HG02642 (cell line): ENCODE measurements around the gene TAP1.
"Not testable (repeated sequence)": the region's sequence is repeated elsewhere in the genome, so short reads cannot be mapped to it uniquely, and the experiment has no call there.

Experiments
- ATAC-seq: cut with Tn5 transposase; IDR thresholded peaks from one replicate; pipeline ENCODE4 v1.9.1; 2021; ENCODE audit warnings: mild to moderate bottlenecking; ENCODE audit not compliant: unreplicated experiment, poor library complexity

The TAP1 gene

GRCh38 chr6:32814145-32814544, 39.4 kb downstream of the TAP1 start:
- ATAC-seq: no peak

- no peak for ATAC-seq
Measured at GRCh38 chr6:32809171-32809570, 44.3 kb downstream of the TAP1 start.

- ATAC-seq: no peak
Measured at GRCh38 chr6:32807020-32807580, 46.4 kb downstream of the TAP1 start.

- ATAC-seq: not testable (repeated sequence)
Measured at GRCh38 chr6:32805404-32805803, 48.1 kb downstream of the TAP1 start.

- no peak for ATAC-seq
Measured at GRCh38 chr6:32803416-32803815, 50.1 kb downstream of the TAP1 start.

- no peak for ATAC-seq
Measured at GRCh38 chr6:32799740-32800139, 53.8 kb downstream of the TAP1 start.

GRCh38 chr6:32799168-32799567, 54.3 kb downstream of the TAP1 start:
- ATAC-seq: no peak

- no peak for ATAC-seq
Measured at GRCh38 chr6:32796848-32797776, 56.4 kb downstream of the TAP1 start.
